ENCODE results near the gene CYBA.

DNA sequence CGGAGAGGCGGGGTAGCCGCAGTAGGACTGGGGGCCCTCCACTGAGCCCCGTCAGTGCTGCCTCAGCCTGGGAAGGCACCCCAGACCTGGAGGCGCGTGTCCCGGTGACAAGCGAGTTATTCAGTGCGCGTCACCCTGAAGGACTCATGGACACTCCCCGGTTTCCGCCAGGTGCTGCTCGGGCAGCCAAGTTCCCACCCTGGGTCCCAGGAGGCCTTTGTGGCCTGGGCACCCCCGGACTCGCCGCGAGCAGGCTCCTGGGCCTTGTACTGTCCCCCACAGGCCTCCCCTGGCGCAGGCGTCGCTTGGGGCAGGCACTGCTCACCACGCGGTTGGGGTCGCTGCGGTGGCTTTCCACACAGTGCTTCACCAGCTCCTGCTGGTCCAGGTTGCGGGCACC is 47.8 kb upstream of the CYBA start:
- TF ChIP-seq POLR2A (IDR thresholded peaks at IDR 0.05; ENCODE audit: low read length) (no peak), GATA1 (IDR thresholded peaks at IDR 0.05; ENCODE audit: low read depth, low read length) (no peak)
